ENCODE results near the gene GAS2L1. TPM values are rescaled to one million over a fixed set of nuclear protein-coding genes. Genes with fewer than 3 reads are reported as not detected.

The GAS2L1 gene
- total RNA-seq, 2 donors from 2014 or later: 32.5 to 52.9 TPM

DNA sequence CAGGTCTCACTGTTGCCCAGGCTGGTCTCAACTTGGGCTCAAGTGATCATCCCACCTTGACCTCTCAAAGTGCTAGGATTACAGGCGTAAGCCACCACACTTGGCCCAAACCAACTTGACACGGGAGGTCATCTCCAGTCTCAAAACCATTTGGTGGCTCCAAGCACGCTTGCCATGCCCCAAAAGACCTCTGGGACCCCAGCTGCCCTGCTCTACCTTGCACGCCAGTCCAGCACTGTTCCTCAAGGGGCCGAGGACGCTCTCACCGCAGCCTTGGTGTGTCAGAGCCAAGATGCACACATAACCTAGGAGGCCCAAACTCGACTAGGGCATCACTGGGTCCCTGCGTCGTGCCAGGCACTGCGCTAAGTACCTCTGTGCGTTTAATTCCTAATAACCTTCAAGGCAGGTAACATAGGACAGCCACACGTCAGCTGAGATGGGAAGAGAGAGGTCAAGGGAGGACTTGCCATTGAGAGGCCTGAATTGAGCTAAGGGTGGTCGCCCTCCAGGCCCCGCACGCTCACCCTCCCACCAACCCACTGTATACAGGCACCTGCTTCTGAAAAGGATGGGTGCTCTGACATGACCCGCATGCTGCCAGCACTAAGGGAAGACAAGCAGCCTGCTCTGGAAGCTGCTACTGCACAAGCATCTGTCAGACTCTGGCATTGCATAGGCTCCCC lies 4.6 kb upstream of the GAS2L1 start:
- ATAC-seq (ENCODE audit: insufficient number of reproducible peaks, low FRiP score, low read depth) (no peak), DNase-seq (ENCODE audit: low spot score) (no peak)
- H3K36me3 ChIP-seq: peaks cover 36% of the 10 kb centered on the region
- peaks cover 0 to 18% of the 10 kb centered on the region in 2 donors for H3K4me1 ChIP-seq (ENCODE audit: control insufficient read depth in 1 of 2, low read depth in 2 of 2)
- H3K27ac ChIP-seq: peak overlapping the region in 1 of 2 donors; percentile 19
- H3K9me3 ChIP-seq: no peaks in the 10 kb centered on the region
- H3K27me3 ChIP-seq (replicated peaks; ENCODE audit: insufficient read depth): no peaks in the 10 kb centered on the region
- TF ChIP-seq, protein P1, sequence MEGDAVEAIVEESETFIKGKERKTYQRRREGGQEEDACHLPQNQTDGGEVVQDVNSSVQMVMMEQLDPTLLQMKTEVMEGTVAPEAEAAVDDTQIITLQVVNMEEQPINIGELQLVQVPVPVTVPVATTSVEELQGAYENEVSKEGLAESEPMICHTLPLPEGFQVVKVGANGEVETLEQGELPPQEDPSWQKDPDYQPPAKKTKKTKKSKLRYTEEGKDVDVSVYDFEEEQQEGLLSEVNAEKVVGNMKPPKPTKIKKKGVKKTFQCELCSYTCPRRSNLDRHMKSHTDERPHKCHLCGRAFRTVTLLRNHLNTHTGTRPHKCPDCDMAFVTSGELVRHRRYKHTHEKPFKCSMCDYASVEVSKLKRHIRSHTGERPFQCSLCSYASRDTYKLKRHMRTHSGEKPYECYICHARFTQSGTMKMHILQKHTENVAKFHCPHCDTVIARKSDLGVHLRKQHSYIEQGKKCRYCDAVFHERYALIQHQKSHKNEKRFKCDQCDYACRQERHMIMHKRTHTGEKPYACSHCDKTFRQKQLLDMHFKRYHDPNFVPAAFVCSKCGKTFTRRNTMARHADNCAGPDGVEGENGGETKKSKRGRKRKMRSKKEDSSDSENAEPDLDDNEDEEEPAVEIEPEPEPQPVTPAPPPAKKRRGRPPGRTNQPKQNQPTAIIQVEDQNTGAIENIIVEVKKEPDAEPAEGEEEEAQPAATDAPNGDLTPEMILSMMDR (IDR thresholded peaks at IDR 0.05): no peak
- H3K4me3 ChIP-seq: no peak overlapping the region

DNA sequence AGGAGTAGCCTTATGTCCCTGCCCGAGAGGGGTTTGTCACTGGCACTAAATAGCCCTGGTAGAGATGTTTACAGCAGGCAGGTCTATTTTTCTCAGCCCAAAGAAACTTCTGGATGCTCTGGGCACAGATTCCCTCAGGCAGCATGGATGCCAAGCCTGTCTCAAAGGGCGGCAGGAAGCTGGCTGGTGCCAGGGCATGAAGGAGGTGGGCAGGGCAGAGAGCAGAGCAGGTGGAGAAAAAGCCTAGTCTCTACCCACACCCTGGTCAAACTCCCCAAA lies 4.1 kb upstream of the GAS2L1 start:
- ATAC-seq (ENCODE audit: insufficient number of reproducible peaks, low FRiP score, low read depth): no peak
- H3K4me3 ChIP-seq: no peak overlapping the region
- peaks cover under 1 to 18% of the 10 kb centered on the region in 2 donors for H3K4me1 ChIP-seq (ENCODE audit: control insufficient read depth in 1 of 2, low read depth in 2 of 2)
- TF ChIP-seq, protein P1 (IDR thresholded peaks at IDR 0.05): no peak
- DNase-seq (ENCODE audit: low spot score): no peak
- peaks cover 31% of the 10 kb centered on the region for H3K36me3 ChIP-seq
- H3K27me3 ChIP-seq (replicated peaks; ENCODE audit: insufficient read depth): no peaks in the 10 kb centered on the region
- no peaks in the 10 kb centered on the region for H3K9me3 ChIP-seq
- H3K27ac ChIP-seq: peak overlapping the region in 1 of 2 donors; percentile 19

DNA sequence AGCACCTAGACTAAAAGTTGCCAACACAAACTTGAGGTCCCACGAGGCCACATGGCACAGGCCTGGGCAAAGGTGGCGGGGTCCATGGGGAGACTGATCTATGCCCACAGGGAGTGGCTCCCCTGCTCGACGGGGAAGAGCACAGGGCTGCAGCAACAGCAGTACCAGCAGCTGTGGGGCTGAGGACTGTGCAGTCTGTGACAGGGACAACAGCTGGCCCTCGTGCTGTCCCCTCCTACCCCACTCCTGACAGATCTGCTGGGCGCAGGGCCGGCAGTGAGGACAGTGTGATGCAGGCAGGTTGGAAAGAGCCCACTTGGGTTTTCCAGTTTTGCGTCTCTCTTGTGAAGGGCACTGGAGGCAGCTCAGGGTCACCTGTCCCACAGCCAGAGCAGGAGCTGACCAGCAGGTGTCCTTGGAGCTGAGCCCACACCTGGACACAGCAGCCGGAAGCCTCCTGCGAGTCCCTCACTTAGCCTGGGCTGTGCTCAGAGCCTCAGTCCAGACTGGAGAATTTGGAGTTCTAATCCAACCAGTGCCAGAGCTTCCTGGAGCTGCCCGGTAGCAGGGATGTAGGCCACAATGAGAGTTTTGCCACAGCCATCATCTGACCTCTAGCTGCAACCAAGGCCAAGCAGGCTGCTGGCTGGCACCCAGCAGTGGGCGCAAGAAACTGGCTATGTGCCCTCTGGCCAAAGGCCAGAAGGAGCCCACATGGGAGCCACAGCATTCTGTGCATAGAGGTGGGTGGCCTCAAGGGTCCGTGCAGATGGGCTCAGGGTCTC lies 3.6 kb upstream of the GAS2L1 start:
- Histone ChIP-seq H3K4me3 (no peak overlapping the region), H3K9me3 (no peaks in the 10 kb centered on the region), H3K36me3 (peaks cover 25% of the 10 kb centered on the region), H3K27ac (peak overlapping the region in 1 of 2 donors; percentile 34), H3K27me3 (replicated peaks; ENCODE audit: insufficient read depth) (no peaks in the 10 kb centered on the region), H3K4me1 (ENCODE audit: control insufficient read depth in 1 of 2, low read depth in 2 of 2) (peaks cover 6 to 24% of the 10 kb centered on the region in 2 donors)
- TF ChIP-seq, protein P1 (IDR thresholded peaks at IDR 0.05): no peak
- no peak for DNase-seq (ENCODE audit: low spot score)
- no peak for ATAC-seq (ENCODE audit: insufficient number of reproducible peaks, low FRiP score, low read depth)

DNA sequence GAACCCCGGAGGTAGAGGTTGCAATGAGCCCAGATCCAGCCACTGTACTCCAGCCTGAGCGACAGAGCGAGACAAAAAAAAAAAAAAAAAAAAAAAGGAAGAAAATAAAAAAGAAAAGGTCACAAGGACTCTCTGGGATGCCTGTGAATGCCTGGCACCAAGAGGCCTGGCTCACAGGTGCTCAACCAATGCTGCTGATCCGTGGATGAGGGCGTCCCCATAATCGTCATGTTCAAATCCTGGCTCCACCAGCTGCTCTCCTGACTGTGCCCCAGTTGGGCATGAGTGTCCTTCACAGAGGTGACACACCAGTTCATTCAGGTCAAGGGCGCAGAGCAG lies 645 bp upstream of the GAS2L1 start:
- Histone ChIP-seq H3K9me3 (no peaks in the 10 kb centered on the region), H3K4me3 (peak overlapping the region; percentile 98), H3K27me3 (replicated peaks; ENCODE audit: insufficient read depth) (no peaks in the 10 kb centered on the region), H3K36me3 (peaks cover 2% of the 10 kb centered on the region), H3K4me1 (ENCODE audit: control insufficient read depth in 1 of 2, low read depth in 2 of 2) (peaks cover 33 to 51% of the 10 kb centered on the region in 2 donors), H3K27ac (peak overlapping the region in 1 of 2 donors; percentile 86)
- TF ChIP-seq, protein P1 (IDR thresholded peaks at IDR 0.05): no peak
- no peak for ATAC-seq (ENCODE audit: insufficient number of reproducible peaks, low FRiP score, low read depth)
- DNase-seq (ENCODE audit: low spot score): no peak

DNA sequence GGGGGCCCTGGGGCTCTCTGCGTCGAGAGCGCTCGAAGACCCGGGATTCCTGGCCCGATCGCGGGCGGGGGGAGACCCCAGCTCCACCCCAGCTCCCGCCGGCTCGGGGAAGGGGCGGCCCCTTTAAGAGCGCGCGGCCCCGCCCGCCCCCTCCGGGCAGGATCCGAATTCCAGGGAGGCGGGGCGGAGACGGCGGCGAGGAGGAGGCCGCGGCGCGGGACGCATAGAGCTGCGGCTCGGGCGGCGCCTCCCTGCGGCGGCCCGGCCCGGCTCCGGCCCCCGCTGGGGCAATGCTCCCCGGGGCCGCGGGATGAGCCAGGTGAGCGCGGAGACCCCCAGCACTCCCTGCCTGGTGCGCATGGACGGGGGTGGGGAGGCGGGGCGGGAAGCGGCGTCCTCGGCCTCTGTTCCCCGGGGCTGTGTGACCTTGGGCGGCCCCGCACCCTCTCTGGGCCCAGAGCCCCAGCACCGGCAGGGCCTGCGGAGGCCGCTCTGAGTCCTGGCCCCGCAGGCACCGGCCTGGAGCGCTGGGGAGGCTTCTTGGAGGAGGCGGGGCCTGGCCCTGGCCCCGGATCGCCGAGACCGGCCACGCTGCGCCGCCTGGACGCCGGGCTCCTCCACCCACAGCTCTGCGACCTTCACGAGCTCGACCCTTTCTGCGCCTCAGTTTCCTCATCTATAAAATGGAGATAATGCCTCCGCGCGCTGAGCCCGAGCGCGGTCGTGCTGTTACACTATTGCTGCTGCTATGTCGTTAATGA lies 565 bp downstream of the GAS2L1 start:
- no peak for DNase-seq (ENCODE audit: low spot score)
- no peaks in the 10 kb centered on the region for H3K27me3 ChIP-seq (replicated peaks; ENCODE audit: insufficient read depth)
- H3K4me3 ChIP-seq: peak overlapping the region; percentile 98
- peaks cover 42 to 61% of the 10 kb centered on the region in 2 donors for H3K4me1 ChIP-seq (ENCODE audit: control insufficient read depth in 1 of 2, low read depth in 2 of 2)
- ATAC-seq (ENCODE audit: insufficient number of reproducible peaks, low FRiP score, low read depth): peak; percentile 20
- TF ChIP-seq, protein P1 (IDR thresholded peaks at IDR 0.05): no peak
- no peaks in the 10 kb centered on the region for H3K36me3 ChIP-seq
- H3K9me3 ChIP-seq: no peaks in the 10 kb centered on the region
- peak overlapping the region; percentile 70 to 86 for H3K27ac ChIP-seq

Data from thoracic aorta (tissue), 2 donors.